ENCODE data around the gene RAB4A.
A peak's percentile ranks its signal among the peaks of the same experiment; 100 is the strongest.

Gene RAB4A

GRCh38 chr1:229225331-229225782 is 45.6 kb upstream of the RAB4A start:
- TF ChIP-seq EZH2phosphoT487 (IDR thresholded peaks at IDR 0.05; ENCODE audit: low read depth) = no peak
- TF ChIP-seq, protein P1, sequence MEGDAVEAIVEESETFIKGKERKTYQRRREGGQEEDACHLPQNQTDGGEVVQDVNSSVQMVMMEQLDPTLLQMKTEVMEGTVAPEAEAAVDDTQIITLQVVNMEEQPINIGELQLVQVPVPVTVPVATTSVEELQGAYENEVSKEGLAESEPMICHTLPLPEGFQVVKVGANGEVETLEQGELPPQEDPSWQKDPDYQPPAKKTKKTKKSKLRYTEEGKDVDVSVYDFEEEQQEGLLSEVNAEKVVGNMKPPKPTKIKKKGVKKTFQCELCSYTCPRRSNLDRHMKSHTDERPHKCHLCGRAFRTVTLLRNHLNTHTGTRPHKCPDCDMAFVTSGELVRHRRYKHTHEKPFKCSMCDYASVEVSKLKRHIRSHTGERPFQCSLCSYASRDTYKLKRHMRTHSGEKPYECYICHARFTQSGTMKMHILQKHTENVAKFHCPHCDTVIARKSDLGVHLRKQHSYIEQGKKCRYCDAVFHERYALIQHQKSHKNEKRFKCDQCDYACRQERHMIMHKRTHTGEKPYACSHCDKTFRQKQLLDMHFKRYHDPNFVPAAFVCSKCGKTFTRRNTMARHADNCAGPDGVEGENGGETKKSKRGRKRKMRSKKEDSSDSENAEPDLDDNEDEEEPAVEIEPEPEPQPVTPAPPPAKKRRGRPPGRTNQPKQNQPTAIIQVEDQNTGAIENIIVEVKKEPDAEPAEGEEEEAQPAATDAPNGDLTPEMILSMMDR (IDR thresholded peaks at IDR 0.05; ENCODE audit: low read depth, low read length) = no peak
- peaks cover 27% of the 10 kb centered on the region for H3K27me3 ChIP-seq (ENCODE audit: low read depth, low read length)
- H2AFZ ChIP-seq (ENCODE audit: low read depth, low read length) = no peak overlapping the region
- H3K36me3 ChIP-seq (replicated peaks; ENCODE audit: low read depth, low read length) = no peaks in the 10 kb centered on the region
- no peaks in the 10 kb centered on the region for H3K79me2 ChIP-seq (ENCODE audit: low read length)
- no peaks in the 10 kb centered on the region for H3K9me3 ChIP-seq (ENCODE audit: insufficient read depth, low read length)
- no peak overlapping the region for H3K9ac ChIP-seq (ENCODE audit: low read length)
- peaks cover 26% of the 10 kb centered on the region for H3K4me1 ChIP-seq (ENCODE audit: low read length)
- H4K20me1 ChIP-seq (ENCODE audit: insufficient read depth, low read length) = no peaks in the 10 kb centered on the region
- no peak overlapping the region for H3K27ac ChIP-seq (ENCODE audit: low read length)
- H3K4me3 ChIP-seq (ENCODE audit: low read length) = no peak overlapping the region
- no peak overlapping the region for H3K4me2 ChIP-seq (ENCODE audit: low read length)

- H3K9me3 ChIP-seq (ENCODE audit: insufficient read depth, low read length) = no peaks in the 10 kb centered on the region
- no peak overlapping the region for H2AFZ ChIP-seq (ENCODE audit: low read depth, low read length)
- peaks cover 35% of the 10 kb centered on the region for H3K4me1 ChIP-seq (ENCODE audit: low read length)
- no peak overlapping the region for H3K27ac ChIP-seq (ENCODE audit: low read length)
- TF ChIP-seq, protein P1 (IDR thresholded peaks at IDR 0.05; ENCODE audit: low read depth, low read length) = no peak
- no peak for TF ChIP-seq EZH2phosphoT487 (IDR thresholded peaks at IDR 0.05; ENCODE audit: low read depth)
- H4K20me1 ChIP-seq (ENCODE audit: insufficient read depth, low read length) = no peaks in the 10 kb centered on the region
- no peaks in the 10 kb centered on the region for H3K79me2 ChIP-seq (ENCODE audit: low read length)
- no peak overlapping the region for H3K4me2 ChIP-seq (ENCODE audit: low read length)
- H3K36me3 ChIP-seq (replicated peaks; ENCODE audit: low read depth, low read length) = no peaks in the 10 kb centered on the region
- H3K4me3 ChIP-seq (ENCODE audit: low read length) = no peak overlapping the region
- H3K27me3 ChIP-seq (ENCODE audit: low read depth, low read length) = peaks cover 35% of the 10 kb centered on the region
- H3K9ac ChIP-seq (ENCODE audit: low read length) = no peak overlapping the region
Measured at GRCh38 chr1:229226796-229227195, 44.1 kb upstream of the RAB4A start.

DNA sequence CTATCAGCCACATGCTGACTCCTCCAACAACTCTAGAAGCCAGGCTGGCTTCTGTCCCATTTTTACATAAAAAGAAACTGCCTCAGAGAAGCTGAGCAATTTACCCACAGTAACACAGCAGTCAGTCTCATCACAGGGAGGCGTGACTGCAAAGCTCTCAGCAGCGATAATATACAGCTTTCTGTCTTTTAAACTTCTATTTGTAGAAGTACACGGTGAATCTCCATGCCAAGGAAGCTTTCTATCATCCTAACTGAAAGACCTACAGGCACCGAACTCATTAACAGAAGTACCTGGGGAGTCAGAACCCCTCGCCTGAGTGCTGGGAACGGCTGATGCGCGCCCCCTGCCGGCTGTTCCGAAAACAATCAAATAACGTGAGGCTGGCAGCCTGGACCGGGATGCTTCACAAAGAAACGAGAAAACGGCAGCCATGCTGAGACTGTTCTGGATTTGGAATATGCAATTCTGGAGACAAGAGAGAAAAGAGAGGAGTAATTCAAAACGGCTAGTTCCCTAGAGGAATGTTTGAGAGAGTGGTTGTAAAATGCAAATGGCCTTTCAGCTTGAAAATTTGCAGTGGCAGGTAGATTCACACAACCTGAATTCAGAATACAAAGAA is 43.5 kb upstream of the RAB4A start:
- H3K9me3 ChIP-seq (ENCODE audit: insufficient read depth, low read length) = no peaks in the 10 kb centered on the region
- no peaks in the 10 kb centered on the region for H3K79me2 ChIP-seq (ENCODE audit: low read length)
- peaks cover 41% of the 10 kb centered on the region for H3K27me3 ChIP-seq (ENCODE audit: low read depth, low read length)
- peaks cover 40% of the 10 kb centered on the region for H3K4me1 ChIP-seq (ENCODE audit: low read length)
- no peak overlapping the region for H3K4me3 ChIP-seq (ENCODE audit: low read length)
- H2AFZ ChIP-seq (ENCODE audit: low read depth, low read length) = no peak overlapping the region
- H4K20me1 ChIP-seq (ENCODE audit: insufficient read depth, low read length) = no peaks in the 10 kb centered on the region
- no peak overlapping the region for H3K9ac ChIP-seq (ENCODE audit: low read length)
- no peak for TF ChIP-seq EZH2phosphoT487 (IDR thresholded peaks at IDR 0.05; ENCODE audit: low read depth)
- TF ChIP-seq, protein P1 (IDR thresholded peaks at IDR 0.05; ENCODE audit: low read depth, low read length) = peak; percentile 99
- H3K36me3 ChIP-seq (replicated peaks; ENCODE audit: low read depth, low read length) = no peaks in the 10 kb centered on the region
- peak overlapping the region; percentile 45 for H3K4me2 ChIP-seq (ENCODE audit: low read length)
- H3K27ac ChIP-seq (ENCODE audit: low read length) = no peak overlapping the region

GRCh38 chr1:229228522-229228921 is 42.4 kb upstream of the RAB4A start:
- peaks cover 42% of the 10 kb centered on the region for H3K4me1 ChIP-seq (ENCODE audit: low read length)
- no peak overlapping the region for H3K27ac ChIP-seq (ENCODE audit: low read length)
- no peaks in the 10 kb centered on the region for H3K9me3 ChIP-seq (ENCODE audit: insufficient read depth, low read length)
- no peaks in the 10 kb centered on the region for H3K79me2 ChIP-seq (ENCODE audit: low read length)
- no peak overlapping the region for H2AFZ ChIP-seq (ENCODE audit: low read depth, low read length)
- no peaks in the 10 kb centered on the region for H4K20me1 ChIP-seq (ENCODE audit: insufficient read depth, low read length)
- TF ChIP-seq, protein P1 (IDR thresholded peaks at IDR 0.05; ENCODE audit: low read depth, low read length) = no peak
- TF ChIP-seq EZH2phosphoT487 (IDR thresholded peaks at IDR 0.05; ENCODE audit: low read depth) = no peak
- H3K27me3 ChIP-seq (ENCODE audit: low read depth, low read length) = peaks cover 48% of the 10 kb centered on the region
- H3K36me3 ChIP-seq (replicated peaks; ENCODE audit: low read depth, low read length) = no peaks in the 10 kb centered on the region
- no peak overlapping the region for H3K4me3 ChIP-seq (ENCODE audit: low read length)
- no peak overlapping the region for H3K4me2 ChIP-seq (ENCODE audit: low read length)
- no peak overlapping the region for H3K9ac ChIP-seq (ENCODE audit: low read length)
